Prostate gland (tissue), 2 donors: ENCODE measurements around the gene ADAT3.

Experiments used
- CTCF ChIP-seq, 4 experiments: fragments of 200-600 bp in 2 of 4; fragments of 450-650 bp in 2 of 4; sonication (generic) in 2 of 4; IDR thresholded peaks; 1 replicate in 3 of 4; 2 replicates in 1 of 4; pipeline ENCODE4 v1.5.1; 2016 to 2019; ENCODE audit warnings: antibody characterized with exemption in 4 of 4, mild to moderate bottlenecking in 2 of 4, moderate library complexity in 2 of 4
- POLR2A ChIP-seq: fragments of 450-650 bp; IDR thresholded peaks from one replicate; pipeline ENCODE4 v1.6.1; 2016; ENCODE audit warnings: antibody characterized with exemption, mild to moderate bottlenecking
- POLR2AphosphoS5 ChIP-seq: sonication (generic); formaldehyde crosslinking; IDR thresholded peaks from one replicate; pipeline ENCODE4 v1.6.1; 2017; ENCODE audit warnings: antibody characterized with exemption

DNA sequence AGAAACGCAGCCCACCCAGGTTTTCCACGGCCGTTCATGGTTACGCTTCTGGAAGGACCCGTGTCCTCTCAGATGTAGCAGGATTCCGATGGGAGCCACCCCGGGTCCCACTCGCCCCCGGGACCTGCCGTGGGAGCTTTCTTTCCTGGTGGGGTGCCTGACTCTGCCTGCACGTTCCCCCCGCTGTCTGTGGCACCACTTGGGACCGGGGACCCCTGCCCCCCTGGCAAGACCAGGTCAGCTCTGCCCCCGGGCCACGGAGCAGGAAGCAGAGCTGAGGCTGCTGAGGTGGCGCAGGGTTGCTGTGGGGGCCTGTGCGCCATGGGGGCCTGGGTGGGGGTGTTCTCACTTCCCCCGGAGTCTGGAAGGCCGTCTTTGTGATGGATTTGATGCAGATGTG lies 47.8 kb downstream of the ADAT3 start:
- TF ChIP-seq CTCF (IDR thresholded peaks at IDR 0.05) (no peak), POLR2AphosphoS5 (no peak), POLR2A (no peak)
